Neuronal stem cell (in vitro differentiated cells): Measurements from ENCODE around the gene OSM.

ENCODE experiments used
- DNase-seq: peaks from one replicate; pipeline ENCODE4 v3.0.0-alpha.2; 2013; ENCODE audit warnings: low spot score
- H2AFZ ChIP-seq: one replicate; pipeline ENCODE4 v1.6.1; 2013; ENCODE audit warnings: mild to moderate bottlenecking, low read length, inconsistent platforms
- H2AK5ac ChIP-seq: 2 replicates; pipeline ENCODE4 v1.6.1; 2013; ENCODE audit warnings: low read depth, mild to moderate bottlenecking, inconsistent platforms, low read length, moderate library complexity, mixed read lengths
- H2BK120ac ChIP-seq: 2 replicates; pipeline ENCODE4 v1.6.1; 2013; ENCODE audit warnings: low read depth, mild to moderate bottlenecking, inconsistent platforms, low read length, moderate library complexity, mixed read lengths
- H2BK12ac ChIP-seq: one replicate; pipeline ENCODE4 v1.6.1; 2013; ENCODE audit warnings: low read length, inconsistent platforms
- H2BK15ac ChIP-seq: 2 replicates; pipeline ENCODE4 v1.6.1; 2013; ENCODE audit warnings: mild to moderate bottlenecking, low read length, inconsistent platforms, mixed read lengths
- H2BK5ac ChIP-seq: one replicate; pipeline ENCODE4 v1.6.1; 2013; ENCODE audit warnings: inconsistent platforms, mild to moderate bottlenecking, low read length, moderate library complexity
- H3K14ac ChIP-seq: one replicate; pipeline ENCODE4 v1.6.1; 2013; ENCODE audit warnings: low read length, inconsistent platforms
- H3K18ac ChIP-seq: 2 replicates; pipeline ENCODE4 v1.6.1; 2013; ENCODE audit warnings: low read length, inconsistent platforms
- H3K23ac ChIP-seq: 2 replicates; pipeline ENCODE4 v1.6.1; 2013; ENCODE audit warnings: low read depth, mild to moderate bottlenecking, mixed read lengths, low read length, inconsistent platforms; ENCODE audit not compliant: poor library complexity
- H3K27ac ChIP-seq: replicated peaks from 3 replicates; pipeline ENCODE4 v1.5.1; 2013; ENCODE audit warnings: low read length, inconsistent platforms
- H3K27me3 ChIP-seq, 3 experiments: 2 replicates each; pipeline ENCODE4 v1.6.1; 2013; ENCODE audit warnings: low read length in 3 of 3, mild to moderate bottlenecking in 2 of 3, inconsistent platforms in 1 of 3, low read depth in 1 of 3, mixed read lengths in 1 of 3, moderate library complexity in 1 of 3; ENCODE audit not compliant: control insufficient read depth in 3 of 3, insufficient read depth in 3 of 3
- H3K36me3 ChIP-seq, 2 donors: replicated peaks in 1 of 2; 2 replicates each; pipeline ENCODE4 v1.6.1; 2013; ENCODE audit warnings: low read length in 2 of 2; ENCODE audit not compliant: control insufficient read depth in 2 of 2, insufficient read depth in 2 of 2
- H3K4ac ChIP-seq: 2 replicates; pipeline ENCODE4 v1.6.1; 2013; ENCODE audit warnings: inconsistent platforms, mild to moderate bottlenecking, low read length, moderate library complexity
- H3K4me1 ChIP-seq, 2 donors: 1 replicate in 1 of 2; 2 replicates in 1 of 2; pipeline ENCODE4 v1.6.1; 2013; ENCODE audit warnings: low read length in 2 of 2, low read depth in 1 of 2; ENCODE audit not compliant: control insufficient read depth in 2 of 2, insufficient read depth in 1 of 2
- H3K4me2 ChIP-seq: one replicate; pipeline ENCODE4 v1.6.1; 2013; ENCODE audit warnings: mild to moderate bottlenecking, low read length, inconsistent platforms; ENCODE audit not compliant: insufficient read depth, poor library complexity, severe bottlenecking
- H3K4me3 ChIP-seq, 2 donors: 2 replicates each; pipeline ENCODE4 v1.5.1; 2013; ENCODE audit warnings: low read length in 2 of 2, mild to moderate bottlenecking in 2 of 2, inconsistent platforms in 1 of 2, moderate library complexity in 1 of 2
- H3K79me1 ChIP-seq: one replicate; pipeline ENCODE4 v1.6.1; 2013; ENCODE audit warnings: low read depth, mild to moderate bottlenecking, inconsistent platforms, low read length, moderate library complexity
- H3K9ac ChIP-seq: one replicate; pipeline ENCODE4 v1.6.1; 2013; ENCODE audit warnings: mild to moderate bottlenecking, low read depth, low read length, inconsistent platforms; ENCODE audit not compliant: poor library complexity
- H3K9me3 ChIP-seq, 2 donors: replicated peaks in 1 of 2; 2 replicates each; pipeline versions ENCODE3 to v1.6.1; 2013; ENCODE audit warnings: low read length in 2 of 2, mild to moderate bottlenecking in 2 of 2, inconsistent platforms in 1 of 2, low read depth in 1 of 2, mixed read lengths in 1 of 2, moderate library complexity in 1 of 2; ENCODE audit not compliant: control insufficient read depth in 2 of 2, insufficient read depth in 1 of 2
- H4K8ac ChIP-seq: one replicate; pipeline ENCODE4 v1.6.1; 2013; ENCODE audit warnings: low read depth, mild to moderate bottlenecking, inconsistent platforms, low read length, moderate library complexity
- H4K91ac ChIP-seq: one replicate; pipeline ENCODE4 v1.6.1; 2013; ENCODE audit warnings: low read length, low read depth, mild to moderate bottlenecking, inconsistent platforms; ENCODE audit not compliant: poor library complexity
- WGBS, 2 donors: extraction: QIAGEN DNeasy Blood & Tissue Kit; methylation state at CpG; one replicate each; pipeline ENCODE4 v1.1.7; 2013; ENCODE audit warnings: missing lambda C conversion rate in 2 of 2, mixed read lengths in 1 of 2; ENCODE audit not compliant: insufficient read length in 2 of 2, insufficient replicate concordance in 1 of 2; ENCODE audit errors: extremely low coverage in 2 of 2; 5-methylcytosine and 5-hydroxymethylcytosine counted together

OSM gene

GRCh38 chr22:30276039-30276438, 9.4 kb upstream of the OSM start:
- Histone ChIP-seq H2BK120ac (no peak overlapping the region), H3K4ac (no peak overlapping the region), H3K4me3 (no peak overlapping the region), H2BK5ac (no peak overlapping the region), H2AK5ac (peak overlapping the region; percentile 16), H3K14ac (no peak overlapping the region), H2BK15ac (no peak overlapping the region), H3K27ac (no peak overlapping the region), H3K9me3 (no peaks in the 10 kb centered on the region), H3K36me3 (no peaks in the 10 kb centered on the region), H2BK12ac (no peak overlapping the region), H4K8ac (no peak overlapping the region), H3K4me2 (no peak overlapping the region), H3K4me1 (peaks cover 6 to 8% of the 10 kb centered on the region in 2 donors), H3K79me1 (peaks cover 2% of the 10 kb centered on the region), H3K23ac (no peak overlapping the region), H3K27me3 (peaks cover 0 to 18% (median 1%) of the 10 kb centered on the region in 3 experiments), H2AFZ (no peak overlapping the region), H4K91ac (no peak overlapping the region), H3K18ac (no peak overlapping the region), H3K9ac (no peak overlapping the region)
- no CpG with 5 or more reads among the region's 8 CpGs for WGBS, 2 donors
- no peak for DNase-seq

GRCh38 chr22:30275625-30276024, 9.0 kb upstream of the OSM start:
- H3K18ac ChIP-seq = no peak overlapping the region
- H3K27me3 ChIP-seq = peaks cover 0 to 18% (median 1%) of the 10 kb centered on the region in 3 experiments
- H2AFZ ChIP-seq = no peak overlapping the region
- H3K27ac ChIP-seq = no peak overlapping the region
- H3K4me2 ChIP-seq = no peak overlapping the region
- no peak overlapping the region for H2BK12ac ChIP-seq
- no peak overlapping the region for H3K23ac ChIP-seq
- no peak for DNase-seq
- no peaks in the 10 kb centered on the region for H3K36me3 ChIP-seq
- peak overlapping the region; percentile 16 for H2AK5ac ChIP-seq
- no peaks in the 10 kb centered on the region for H3K9me3 ChIP-seq
- H3K4me1 ChIP-seq = peaks cover 6 to 8% of the 10 kb centered on the region in 2 donors
- H3K14ac ChIP-seq = no peak overlapping the region
- H2BK120ac ChIP-seq = no peak overlapping the region
- no CpG with 5 or more reads among the region's 8 CpGs for WGBS, 2 donors
- H3K4me3 ChIP-seq = no peak overlapping the region
- H4K91ac ChIP-seq = no peak overlapping the region
- no peak overlapping the region for H4K8ac ChIP-seq
- H3K9ac ChIP-seq = no peak overlapping the region
- no peak overlapping the region for H3K4ac ChIP-seq
- no peak overlapping the region for H2BK5ac ChIP-seq
- no peak overlapping the region for H2BK15ac ChIP-seq
- H3K79me1 ChIP-seq = peaks cover 2% of the 10 kb centered on the region

- no peak overlapping the region for H4K8ac ChIP-seq
- H3K27ac ChIP-seq = no peak overlapping the region
- H3K4me3 ChIP-seq = no peak overlapping the region
- peak overlapping the region; percentile 30 for H3K9ac ChIP-seq
- no peak overlapping the region for H3K4ac ChIP-seq
- DNase-seq = no peak
- no peak overlapping the region for H3K23ac ChIP-seq
- H2BK5ac ChIP-seq = peak overlapping the region; percentile 16
- peaks cover 0 to 18% (median 1%) of the 10 kb centered on the region in 3 experiments for H3K27me3 ChIP-seq
- H2BK15ac ChIP-seq = peak overlapping the region; percentile 22
- WGBS, 2 donors = no CpG with 5 or more reads among the region's 9 CpGs
- H3K4me2 ChIP-seq = no peak overlapping the region
- peaks cover 6 to 8% of the 10 kb centered on the region in 2 donors for H3K4me1 ChIP-seq
- H2AFZ ChIP-seq = no peak overlapping the region
- H3K79me1 ChIP-seq = peaks cover 2% of the 10 kb centered on the region
- H3K18ac ChIP-seq = no peak overlapping the region
- no peaks in the 10 kb centered on the region for H3K36me3 ChIP-seq
- H3K14ac ChIP-seq = no peak overlapping the region
- H3K9me3 ChIP-seq = no peaks in the 10 kb centered on the region
- H2BK120ac ChIP-seq = no peak overlapping the region
- peak overlapping the region; percentile 37 for H2AK5ac ChIP-seq
- no peak overlapping the region for H2BK12ac ChIP-seq
- no peak overlapping the region for H4K91ac ChIP-seq
Measured at GRCh38 chr22:30274437-30274812, 7.8 kb upstream of the OSM start.

- no peak overlapping the region for H2BK12ac ChIP-seq
- peak overlapping the region; percentile 16 for H2BK5ac ChIP-seq
- H4K8ac ChIP-seq = peak overlapping the region; percentile 45
- H3K9ac ChIP-seq = peak overlapping the region; percentile 30
- DNase-seq = no peak
- H3K4me3 ChIP-seq = no peak overlapping the region
- H3K9me3 ChIP-seq = no peaks in the 10 kb centered on the region
- H3K4ac ChIP-seq = no peak overlapping the region
- H3K27ac ChIP-seq = no peak overlapping the region
- peaks cover 2% of the 10 kb centered on the region for H3K79me1 ChIP-seq
- peak overlapping the region; percentile 66 for H2AK5ac ChIP-seq
- no peak overlapping the region for H3K14ac ChIP-seq
- peak overlapping the region; percentile 7 for H3K18ac ChIP-seq
- no peak overlapping the region for H2BK15ac ChIP-seq
- no peak overlapping the region for H4K91ac ChIP-seq
- H3K4me1 ChIP-seq = peaks cover 6 to 8% of the 10 kb centered on the region in 2 donors
- H3K23ac ChIP-seq = no peak overlapping the region
- WGBS, 2 donors = no CpG with 5 or more reads among the region's 10 CpGs
- no peaks in the 10 kb centered on the region for H3K36me3 ChIP-seq
- H2AFZ ChIP-seq = no peak overlapping the region
- H2BK120ac ChIP-seq = no peak overlapping the region
- peaks cover 0 to 18% (median 1%) of the 10 kb centered on the region in 3 experiments for H3K27me3 ChIP-seq
- H3K4me2 ChIP-seq = no peak overlapping the region
Measured at GRCh38 chr22:30273711-30274436, 7.2 kb upstream of the OSM start.
